Kidney epithelial cell (primary cell): ENCODE measurements around the gene PAM. TPM values are rescaled to one million over a fixed set of nuclear protein-coding genes. Genes with fewer than 3 reads are reported as not detected.

Source experiments
- DNase-seq: peaks from one replicate; pipeline ENCODE4 v3.0.0-alpha.2; 2010; ENCODE audit warnings: low read depth
- H3K27me3 ChIP-seq: 2 replicates; pipeline ENCODE4 v1.6.0; 2011; ENCODE audit warnings: low read length; ENCODE audit not compliant: control insufficient read depth, insufficient read depth
- H3K36me3 ChIP-seq: 2 replicates; pipeline ENCODE4 v1.5.1; 2011; ENCODE audit warnings: low read length; ENCODE audit not compliant: control insufficient read depth, insufficient read depth
- H3K4me3 ChIP-seq: 2 replicates; pipeline ENCODE4 v1.5.1; 2011; ENCODE audit warnings: low read depth, mild to moderate bottlenecking, control low read depth, low read length
- total RNA-seq: library from RNA; depleted of rRNA; stranded (reverse); fragments of >200 nt; gene quantifications from 2 replicates; pipeline ENCODE4 v1.2.3, GENCODE V29; 2015
- TF ChIP-seq, protein P1 (sequence below): IDR thresholded peaks from 2 replicates; pipeline ENCODE4 v1.5.1; 2011; ENCODE audit warnings: mild to moderate bottlenecking, moderate library complexity, low read length, control low read depth, inconsistent platforms; ENCODE audit not compliant: insufficient read depth, poor library complexity, severe bottlenecking

The PAM gene
- total RNA-seq, 1 donor from 2014 or later: 95.9 TPM

DNA sequence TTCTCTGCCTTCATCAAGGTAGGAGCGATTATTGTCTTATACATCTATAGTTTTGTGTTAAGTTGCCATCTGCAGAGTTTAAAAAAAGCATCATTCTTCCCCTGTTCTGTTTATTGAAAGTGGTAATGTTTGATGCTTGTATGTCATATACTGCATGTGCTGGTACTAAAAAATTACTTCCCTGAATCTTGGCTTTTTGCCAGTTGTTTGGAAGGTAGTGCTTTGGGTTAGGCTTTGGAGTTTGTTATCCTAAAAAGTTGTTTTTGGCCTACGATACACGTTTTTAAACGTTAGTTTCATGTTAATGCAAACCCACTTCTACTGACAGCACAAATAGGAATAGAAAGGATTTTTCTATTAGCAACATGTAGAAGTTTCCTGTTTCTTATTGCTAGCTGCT is 206.6 kb downstream of the PAM start:
- no peak for DNase-seq
- TF ChIP-seq, protein P1, sequence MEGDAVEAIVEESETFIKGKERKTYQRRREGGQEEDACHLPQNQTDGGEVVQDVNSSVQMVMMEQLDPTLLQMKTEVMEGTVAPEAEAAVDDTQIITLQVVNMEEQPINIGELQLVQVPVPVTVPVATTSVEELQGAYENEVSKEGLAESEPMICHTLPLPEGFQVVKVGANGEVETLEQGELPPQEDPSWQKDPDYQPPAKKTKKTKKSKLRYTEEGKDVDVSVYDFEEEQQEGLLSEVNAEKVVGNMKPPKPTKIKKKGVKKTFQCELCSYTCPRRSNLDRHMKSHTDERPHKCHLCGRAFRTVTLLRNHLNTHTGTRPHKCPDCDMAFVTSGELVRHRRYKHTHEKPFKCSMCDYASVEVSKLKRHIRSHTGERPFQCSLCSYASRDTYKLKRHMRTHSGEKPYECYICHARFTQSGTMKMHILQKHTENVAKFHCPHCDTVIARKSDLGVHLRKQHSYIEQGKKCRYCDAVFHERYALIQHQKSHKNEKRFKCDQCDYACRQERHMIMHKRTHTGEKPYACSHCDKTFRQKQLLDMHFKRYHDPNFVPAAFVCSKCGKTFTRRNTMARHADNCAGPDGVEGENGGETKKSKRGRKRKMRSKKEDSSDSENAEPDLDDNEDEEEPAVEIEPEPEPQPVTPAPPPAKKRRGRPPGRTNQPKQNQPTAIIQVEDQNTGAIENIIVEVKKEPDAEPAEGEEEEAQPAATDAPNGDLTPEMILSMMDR: no peak
- H3K36me3 ChIP-seq: no peaks in the 10 kb centered on the region
- H3K4me3 ChIP-seq: no peak overlapping the region
- H3K27me3 ChIP-seq: no peaks in the 10 kb centered on the region

DNA sequence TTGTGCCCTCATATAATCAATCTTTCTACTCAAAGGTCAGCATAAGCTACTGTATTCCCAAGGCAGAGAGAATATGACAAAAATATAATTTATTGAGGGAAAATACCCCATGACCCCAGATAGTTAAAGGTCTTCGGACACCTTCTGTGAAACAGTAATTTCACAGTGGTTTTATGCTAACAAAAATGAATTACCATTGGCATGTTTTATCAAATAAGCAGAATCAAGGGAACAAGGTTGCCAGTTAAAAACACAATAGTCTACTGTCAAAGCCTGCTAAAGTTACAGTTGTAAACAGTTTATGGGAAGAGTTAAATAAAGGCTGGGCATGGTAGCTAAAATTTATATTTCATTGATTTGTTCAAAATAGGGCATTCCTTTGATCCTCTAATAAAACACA is 210.5 kb downstream of the PAM start:
- no peaks in the 10 kb centered on the region for H3K36me3 ChIP-seq
- TF ChIP-seq, protein P1: no peak

GRCh38 chr5:102969641-102970040 is 214.5 kb downstream of the PAM start:
- Histone ChIP-seq H3K4me3 (no peak overlapping the region), H3K27me3 (no peaks in the 10 kb centered on the region), H3K36me3 (no peaks in the 10 kb centered on the region)
- DNase-seq: no peak
- TF ChIP-seq, protein P1: no peak

More for the DNA sequence above, 210.5 kb downstream of the PAM start:
- Histone ChIP-seq H3K27me3 (no peaks in the 10 kb centered on the region), H3K4me3 (no peak overlapping the region)
- no peak for DNase-seq

- Histone ChIP-seq H3K36me3 (no peaks in the 10 kb centered on the region), H3K4me3 (no peak overlapping the region), H3K27me3 (no peaks in the 10 kb centered on the region)
- TF ChIP-seq, protein P1: peak; percentile 42
- DNase-seq: no peak
These were observed 216.7 kb downstream of the PAM start for GRCh38 chr5:102971676-102972293.

DNA sequence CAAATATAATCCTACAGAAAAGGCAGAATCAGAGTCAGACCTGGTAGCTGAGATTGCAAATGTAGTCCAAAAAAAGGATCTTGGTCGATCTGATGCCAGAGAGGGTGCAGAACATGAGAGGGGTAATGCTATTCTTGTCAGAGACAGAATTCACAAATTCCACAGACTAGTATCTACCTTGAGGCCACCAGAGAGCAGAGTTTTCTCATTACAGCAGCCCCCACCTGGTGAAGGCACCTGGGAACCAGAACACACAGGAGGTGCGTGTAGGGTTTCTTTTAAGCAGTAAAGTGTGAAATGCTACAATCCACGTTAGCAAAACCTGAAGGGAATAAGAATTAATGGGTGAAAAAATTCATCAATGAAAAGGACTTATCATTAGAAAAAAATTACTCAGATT is 219.1 kb downstream of the PAM start:
- no peak for DNase-seq
- H3K27me3 ChIP-seq: no peaks in the 10 kb centered on the region
- TF ChIP-seq, protein P1: no peak
- H3K36me3 ChIP-seq: no peaks in the 10 kb centered on the region
- H3K4me3 ChIP-seq: no peak overlapping the region

- TF ChIP-seq, protein P1: no peak
- DNase-seq: no peak
- H3K4me3 ChIP-seq: no peak overlapping the region
These were observed 219.9 kb downstream of the PAM start for GRCh38 chr5:102975045-102975444.

More at GRCh38 chr5:102975045-102975444, 219.9 kb downstream of the PAM start:
- H3K27me3 ChIP-seq: no peaks in the 10 kb centered on the region
- no peaks in the 10 kb centered on the region for H3K36me3 ChIP-seq
